GM21526 (cell line): ENCODE results near the gene MBD4.

Source experiments
- ATAC-seq: cut with Tn5 transposase; IDR thresholded peaks from one replicate; pipeline ENCODE4 v1.9.1; 2021; ENCODE audit warnings: moderate library complexity; ENCODE audit not compliant: unreplicated experiment, low FRiP score

Gene MBD4

GRCh38 chr3:129463716-129464115 is 24.0 kb upstream of the MBD4 start:
- no peak for ATAC-seq

DNA sequence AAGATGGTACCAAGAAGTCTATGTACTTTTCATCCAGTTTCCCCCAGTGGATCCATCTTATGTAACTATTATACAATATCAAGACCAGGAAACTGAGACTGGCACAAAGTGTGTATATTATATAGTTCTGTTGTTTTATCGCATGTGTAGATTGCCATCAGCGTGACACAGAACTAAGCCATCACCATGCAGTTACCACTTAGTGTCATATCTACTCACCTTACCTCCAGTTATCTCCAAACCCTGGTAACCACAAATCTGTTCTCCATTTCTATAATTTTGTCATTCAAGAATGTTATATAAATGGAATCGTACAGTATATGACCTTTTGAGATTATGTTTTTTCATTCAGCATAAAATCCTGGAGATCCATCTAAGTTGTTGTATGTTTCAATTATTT is 23.3 kb upstream of the MBD4 start:
- no peak for ATAC-seq

DNA sequence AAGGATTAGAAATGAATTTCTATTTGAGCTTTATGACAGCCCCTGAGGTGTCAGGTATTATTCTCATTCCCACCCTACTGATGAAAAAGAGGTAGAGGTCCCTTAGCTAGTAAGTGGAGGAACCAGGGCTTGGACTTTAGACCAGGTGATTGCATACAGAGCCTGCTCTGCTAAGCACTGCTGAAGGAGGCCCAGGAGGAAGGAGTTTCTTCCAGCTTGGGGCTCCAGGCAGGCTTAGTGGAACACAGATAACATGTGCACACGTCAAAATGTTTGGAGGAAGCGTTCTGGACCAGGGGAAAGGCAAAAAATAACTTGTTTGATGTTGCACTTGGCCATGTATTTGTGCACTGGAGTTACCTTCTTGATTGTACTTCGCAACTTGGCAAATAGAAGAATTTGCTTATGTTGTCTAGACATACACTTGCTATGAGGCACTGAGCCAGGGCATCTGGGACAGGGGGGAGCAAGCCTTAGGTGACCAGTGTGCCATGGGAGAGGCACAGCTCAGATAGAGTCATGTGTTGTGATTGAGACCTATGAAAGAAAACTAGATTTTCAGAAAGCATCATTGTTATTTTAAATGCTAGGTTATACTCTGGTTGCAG is 22.7 kb upstream of the MBD4 start:
- ATAC-seq: no peak

- no peak for ATAC-seq
These were observed 21.9 kb upstream of the MBD4 start for GRCh38 chr3:129461461-129462146.

- ATAC-seq: no peak
These were observed 21.3 kb upstream of the MBD4 start for GRCh38 chr3:129461022-129461421.

GRCh38 chr3:129460572-129460971 is 20.8 kb upstream of the MBD4 start:
- no peak for ATAC-seq

GRCh38 chr3:129460155-129460554 is 20.4 kb upstream of the MBD4 start:
- no peak for ATAC-seq

- ATAC-seq: no peak
These were observed 14.0 kb upstream of the MBD4 start for GRCh38 chr3:129453732-129454131.

- ATAC-seq: no peak
These were observed 9.7 kb upstream of the MBD4 start for GRCh38 chr3:129449279-129450115.

- no peak for ATAC-seq
These were observed 8.6 kb upstream of the MBD4 start for GRCh38 chr3:129448186-129448895.

GRCh38 chr3:129446926-129447325 is 7.2 kb upstream of the MBD4 start:
- ATAC-seq: no peak

GRCh38 chr3:129445471-129445870 is 5.7 kb upstream of the MBD4 start:
- no peak for ATAC-seq

DNA sequence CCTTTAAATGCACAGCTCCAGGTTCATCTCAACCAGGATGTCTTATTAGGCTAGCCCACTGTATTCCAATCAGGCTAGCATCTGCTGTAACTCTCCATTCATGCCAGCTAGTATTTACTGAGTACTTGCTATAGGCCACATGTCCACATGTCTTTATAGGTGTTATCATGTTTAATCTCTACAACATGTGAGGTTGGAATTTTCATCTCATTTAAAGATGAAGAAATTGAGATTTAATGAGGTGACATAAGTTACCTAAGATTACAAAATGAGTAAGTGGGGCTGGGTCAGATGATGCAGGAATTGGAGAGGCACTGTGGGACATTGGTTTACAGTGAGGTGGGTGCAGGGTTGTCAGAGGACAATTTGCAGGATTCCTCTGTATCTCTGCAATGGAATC is 3.2 kb upstream of the MBD4 start:
- ATAC-seq: no peak

GRCh38 chr3:129442486-129442885 is 2.7 kb upstream of the MBD4 start:
- ATAC-seq: no peak

- ATAC-seq: no peak
These were observed 2.0 kb upstream of the MBD4 start for GRCh38 chr3:129441782-129442181.

- ATAC-seq: no peak
These were observed 1.5 kb upstream of the MBD4 start for GRCh38 chr3:129441215-129441614.

GRCh38 chr3:129440618-129441190 is 956 bp upstream of the MBD4 start:
- ATAC-seq: no peak

DNA sequence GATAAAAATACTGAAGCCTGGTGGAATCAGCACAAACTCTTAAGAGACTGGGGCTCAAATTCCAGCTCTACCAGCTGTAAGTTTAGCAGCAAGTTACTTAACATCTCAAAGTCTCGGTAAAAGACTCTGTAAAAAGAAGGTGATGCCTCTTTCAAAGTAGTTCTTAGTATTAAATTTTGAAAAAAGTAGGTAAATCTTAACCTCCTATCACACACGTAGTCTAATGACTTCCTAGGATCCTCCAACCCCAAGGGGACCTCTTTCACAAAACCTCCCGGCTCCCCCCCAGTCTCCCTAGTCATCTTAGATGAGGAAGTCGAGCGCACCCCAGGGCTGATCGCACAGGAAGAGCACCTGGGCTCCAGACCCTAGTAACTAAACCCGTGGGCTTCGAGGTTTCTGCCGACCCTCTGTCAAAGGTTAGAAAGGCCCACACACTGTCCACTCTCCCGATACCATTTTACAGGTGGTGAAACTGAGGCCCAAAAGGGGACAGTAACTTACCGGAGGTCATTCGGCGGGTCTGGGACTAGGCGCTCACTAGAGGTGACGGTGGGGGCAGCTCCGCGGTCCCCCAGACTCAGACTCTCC is 427 bp downstream of the MBD4 start:
- ATAC-seq: peak; percentile 17

- no peak for ATAC-seq
These were observed 4.4 kb downstream of the MBD4 start for GRCh38 chr3:129435367-129435766.

GRCh38 chr3:129434140-129434539 is 5.6 kb downstream of the MBD4 start:
- no peak for ATAC-seq
